HCT116 (cell line): ENCODE data around the gene NRIP3. TPM values are rescaled to one million over a fixed set of nuclear protein-coding genes. Genes with fewer than 3 reads are reported as not detected.

Experiments
- ATAC-seq: fragments of 200-7000 bp; cut with Tn5 transposase; 2 replicates; pipeline ENCODE4 v1.9.1; 2020; ENCODE audit warnings: mild to moderate bottlenecking, moderate library complexity
- BruUV-seq: library from RNA; stranded (reverse); fragments of 400-500 nt; replicated peaks from 2 replicates; lab custom pipeline; 2021; lab: Mats Ljungman, UMichigan
- CTCF ChIA-PET: fragments of 300-600 bp; sonication (Branson Sonifier 250); formaldehyde crosslinking; loops from one replicate; lab custom pipeline; 2021; ENCODE audit warnings: antibody characterized with exemption; lab: Charles Lee
- POLR2A ChIA-PET: fragments of 300-600, 350-600 bp; sonication (Branson Sonifier 250); formaldehyde crosslinking; loops from one replicate; lab custom pipeline; 2021; ENCODE audit warnings: antibody characterized with exemption; lab: Charles Lee
- RAD21 ChIA-PET, 2 experiments: fragments of 300-600 bp; sonication (Branson Sonifier 250); formaldehyde crosslinking; loops; one replicate each; lab custom pipeline; 2023; ENCODE audit warnings: low total read pairs in 2 of 2; ENCODE audit not compliant: uncharacterized antibody in 2 of 2, unreplicated experiment in 2 of 2, low non-redundant PET in 1 of 2; lab: Charles Lee
- DNase-seq: peaks from one replicate; pipeline ENCODE4 v3.0.0-alpha.2; 2010; ENCODE audit warnings: low read depth, low spot score
- H2AFZ ChIP-seq: fragments of 200-600 bp; shearing (Covaris generic), sonication (generic); 2 replicates; pipeline ENCODE4 v1.6.1; 2017; ENCODE audit warnings: low read depth, mixed run types, mixed read lengths, antibody characterized with exemption, low read length; ENCODE audit not compliant: poor library complexity, severe bottlenecking
- H3K27ac ChIP-seq: 2 replicates; pipeline ENCODE4 v1.5.1; 2012; ENCODE audit warnings: low read depth, low read length
- H3K27me3 ChIP-seq: fragments of 200-600 bp; sonication (generic); 2 replicates; pipeline ENCODE4 v1.6.1; 2016; ENCODE audit warnings: mixed run types, low read length, mixed read lengths; ENCODE audit not compliant: insufficient read depth
- H3K36me3 ChIP-seq, 2 experiments: fragments of 200-500 bp in 1 of 2; fragments of 200-600 bp in 1 of 2; sonication (Bioruptor generic) in 1 of 2; sonication (generic) in 1 of 2; 2 replicates each; pipeline versions ENCODE4 v1.5.1 to v1.6.1; 2014 to 2016; ENCODE audit warnings: low read length in 2 of 2, inconsistent platforms in 1 of 2, mixed read lengths in 1 of 2, mixed run types in 1 of 2; ENCODE audit not compliant: insufficient read depth in 2 of 2, control insufficient read depth in 1 of 2
- H3K4me1 ChIP-seq, 2 experiments: fragments of 200-600 bp in 1 of 2; sonication (generic) in 1 of 2; 2 replicates each; pipeline versions ENCODE4 v1.5.1 to v1.6.1; 2012 to 2017; ENCODE audit warnings: low read length in 2 of 2, inconsistent platforms in 1 of 2, mild to moderate bottlenecking in 1 of 2, mixed read lengths in 1 of 2, mixed run types in 1 of 2, moderate library complexity in 1 of 2; ENCODE audit not compliant: insufficient read depth in 2 of 2, control insufficient read depth in 1 of 2
- H3K4me2 ChIP-seq: fragments of 200-600 bp; sonication (generic); 2 replicates; pipeline ENCODE4 v1.6.1; 2017; ENCODE audit warnings: mixed run types, low read length, mixed read lengths
- H3K4me3 ChIP-seq, 2 experiments: fragments of 200-600 bp in 1 of 2; sonication (generic) in 1 of 2; replicated peaks in 1 of 2; 2 replicates each; pipeline ENCODE4 v1.5.1; 2011 to 2016; ENCODE audit warnings: low read length in 2 of 2, control low read depth in 1 of 2, low read depth in 1 of 2, mild to moderate bottlenecking in 1 of 2, mixed read lengths in 1 of 2, mixed run types in 1 of 2
- H3K79me2 ChIP-seq: fragments of 200-600 bp; sonication (generic); 2 replicates; pipeline ENCODE4 v1.6.1; 2017; ENCODE audit warnings: mild to moderate bottlenecking, mixed run types, low read length, moderate library complexity, mixed read lengths; ENCODE audit not compliant: insufficient read depth
- H3K9ac ChIP-seq: fragments of 200-600 bp; sonication (generic); 2 replicates; pipeline ENCODE4 v1.6.1; 2016; ENCODE audit warnings: low read length, mixed read lengths
- H3K9me2 ChIP-seq: fragments of 200-600 bp; sonication (generic), shearing (Covaris generic); 2 replicates; pipeline ENCODE4 v1.6.1; 2017; ENCODE audit warnings: mixed run types, mild to moderate bottlenecking, moderate library complexity; ENCODE audit not compliant: insufficient read depth
- H3K9me3 ChIP-seq, 2 experiments: fragments of 200-500 bp in 1 of 2; fragments of 200-600 bp in 1 of 2; sonication (Bioruptor generic) in 1 of 2; sonication (generic) in 1 of 2; 2 replicates each; pipeline ENCODE4 v1.6.1; 2014 to 2017; ENCODE audit warnings: low read length in 2 of 2, mixed read lengths in 2 of 2, inconsistent platforms in 1 of 2, low read depth in 1 of 2, mild to moderate bottlenecking in 1 of 2, mixed run types in 1 of 2, moderate library complexity in 1 of 2; ENCODE audit not compliant: control insufficient read depth in 1 of 2, insufficient read depth in 1 of 2
- H4K20me1 ChIP-seq: fragments of 200-600 bp; sonication (generic), shearing (Covaris generic); 2 replicates; pipeline ENCODE4 v1.6.1; 2017; ENCODE audit warnings: mixed run types, mild to moderate bottlenecking, moderate library complexity; ENCODE audit not compliant: insufficient read depth
- ATF3 ChIP-seq: IDR thresholded peaks from 2 replicates; pipeline ENCODE4 v1.6.1; 2012
- CBX3 ChIP-seq: IDR thresholded peaks from 2 replicates; pipeline ENCODE4 v1.6.1; 2012; ENCODE audit warnings: low read depth
- CEBPB ChIP-seq: IDR thresholded peaks from 2 replicates; pipeline ENCODE4 v1.6.1; 2012; ENCODE audit warnings: low read depth
- CTCF ChIP-seq, 3 experiments: fragments of 200-600 bp in 1 of 3; sonication (generic) in 1 of 3; IDR thresholded peaks in 2 of 3; conservative IDR thresholded peaks in 1 of 3; 2 replicates each; pipeline ENCODE4 v1.5.1; 2012 to 2017; ENCODE audit warnings: low read depth in 2 of 3, low read length in 2 of 3, antibody characterized with exemption in 1 of 3, borderline replicate concordance in 1 of 3, control low read depth in 1 of 3, mild to moderate bottlenecking in 1 of 3, mixed read lengths in 1 of 3, mixed run types in 1 of 3, moderate library complexity in 1 of 3; ENCODE audit not compliant: insufficient read depth in 1 of 3
- EGR1 ChIP-seq: IDR thresholded peaks from 2 replicates; pipeline ENCODE4 v1.6.1; 2012; ENCODE audit warnings: low read depth
- ELF1 ChIP-seq: IDR thresholded peaks from 2 replicates; pipeline ENCODE4 v1.6.1; 2012; ENCODE audit warnings: low read depth, borderline replicate concordance
- EZH2 ChIP-seq: fragments of 200-600 bp; sonication (generic); IDR thresholded peaks from 2 replicates; pipeline ENCODE4 v1.6.1; 2017; ENCODE audit warnings: antibody characterized with exemption, mixed run types
- EZH2phosphoT487 ChIP-seq: fragments of 200-600 bp; IDR thresholded peaks from 2 replicates; pipeline ENCODE4 v1.6.1; 2018; ENCODE audit warnings: antibody characterized with exemption, borderline replicate concordance
- FOSL1 ChIP-seq: IDR thresholded peaks from 2 replicates; pipeline ENCODE4 v1.6.1; 2012; ENCODE audit warnings: low read depth
- JUND ChIP-seq: IDR thresholded peaks from 2 replicates; pipeline ENCODE4 v1.6.1; 2012
- MAX ChIP-seq: IDR thresholded peaks from 2 replicates; pipeline ENCODE4 v1.6.1; 2012
- POLR2AphosphoS5 ChIP-seq: IDR thresholded peaks from 2 replicates; pipeline ENCODE4 v1.6.1; 2011; ENCODE audit warnings: mild to moderate bottlenecking, low read depth, low read length, moderate library complexity
- SIN3A ChIP-seq: IDR thresholded peaks from 2 replicates; pipeline ENCODE4 v1.6.1; 2012; ENCODE audit warnings: low read depth
- TCF7L2 ChIP-seq: IDR thresholded peaks from 2 replicates; pipeline ENCODE4 v1.7.0; 2011; ENCODE audit warnings: borderline replicate concordance, inconsistent platforms; ENCODE audit not compliant: insufficient read depth, insufficient read length; ENCODE audit errors: extremely low read depth
- YY1 ChIP-seq: IDR thresholded peaks from 2 replicates; pipeline ENCODE4 v1.6.1; 2011; ENCODE audit warnings: low read length, low read depth, moderate library complexity, mild to moderate bottlenecking; ENCODE audit not compliant: insufficient replicate concordance; ENCODE audit errors: extremely low read depth
- ZFX ChIP-seq: fragments of 450-650 bp; IDR thresholded peaks from 2 replicates; pipeline ENCODE4 v1.6.1; 2017
- intact Hi-C: fragments of 100-400 bp; cut with micrococcal nuclease; formaldehyde crosslinking; loops from 2 replicates; pipeline ENCODE4 v1.10.0; 2022
- total RNA-seq: library from RNA; stranded (reverse); gene quantifications from one replicate; pipeline ENCODE4 v1.2.1, GENCODE V29; 2021; ENCODE audit not compliant: unreplicated experiment

NRIP3 gene
- total RNA-seq, 1 experiment from 2014 or later, result 0.15 TPM

GRCh38 chr11:9052316-9052715 lies 48.5 kb upstream of the NRIP3 start:
- no peak for TF ChIP-seq CTCF (IDR thresholded peaks at IDR 0.05 in 2 of 3, conservative IDR thresholded peaks at IDR 0.05 in 1 of 3; ENCODE audit: borderline replicate concordance in 1 of 3, insufficient read depth in 1 of 3, low read depth in 2 of 3, low read length in 2 of 3)
- TF ChIP-seq YY1, result no peak
- TF ChIP-seq ZFX, result no peak
- no peak for TF ChIP-seq EZH2phosphoT487
- TF ChIP-seq CEBPB, result no peak
- TF ChIP-seq SIN3A, result no peak
- TF ChIP-seq JUND, result no peak
- TF ChIP-seq TCF7L2, result no peak
- TF ChIP-seq CBX3, result no peak
- TF ChIP-seq ELF1, result no peak
- no peak for TF ChIP-seq MAX
- no peak for TF ChIP-seq EGR1
- no peak for TF ChIP-seq POLR2AphosphoS5
- TF ChIP-seq EZH2, result no peak
- no peak for TF ChIP-seq ATF3
- TF ChIP-seq FOSL1, result no peak
- no peak overlapping the region for H3K9ac ChIP-seq
- no peaks in the 10 kb centered on the region for H3K27me3 ChIP-seq
- DNase-seq (no peak), ATAC-seq (no peak)
- no TSS peak for BruUV-seq
- ChIA-PET RAD21 (no interaction called here), CTCF (no interaction called here), POLR2A (no interaction called here)
- H2AFZ ChIP-seq, result no peak overlapping the region
- H3K27ac ChIP-seq, result no peak overlapping the region
- no peaks in the 10 kb centered on the region for H3K36me3 ChIP-seq
- intact Hi-C loops, result no loop called here
- H3K4me2 ChIP-seq, result no peak overlapping the region
- no peaks in the 10 kb centered on the region for H4K20me1 ChIP-seq
- H3K4me1 ChIP-seq, result no peaks in the 10 kb centered on the region
- no peak overlapping the region for H3K4me3 ChIP-seq
- H3K9me3 ChIP-seq, result no peaks in the 10 kb centered on the region
- no peaks in the 10 kb centered on the region for H3K9me2 ChIP-seq
- no peaks in the 10 kb centered on the region for H3K79me2 ChIP-seq
